OCI-LY1 (cell line): ENCODE results near the gene TRPM1.

ENCODE experiments used
- H2AFZ ChIP-seq: fragments of 200-600 bp; sonication (generic), shearing (Covaris generic); 2 replicates; pipeline ENCODE4 v1.6.0; 2014; ENCODE audit warnings: antibody characterized with exemption, mild to moderate bottlenecking, low read length
- H3F3A ChIP-seq: fragments of 200-600 bp; sonication (generic), shearing (Covaris generic); 2 replicates; pipeline ENCODE4 v1.6.0; 2014; ENCODE audit warnings: mild to moderate bottlenecking, antibody characterized with exemption, low read length, moderate library complexity; ENCODE audit not compliant: insufficient read depth
- H3K27ac ChIP-seq: fragments of 200-600 bp; sonication (generic); 2 replicates; pipeline ENCODE4 v1.5.1; 2014; ENCODE audit warnings: low read length, mixed run types, mild to moderate bottlenecking, low read depth; ENCODE audit not compliant: poor library complexity, severe bottlenecking
- H3K27me3 ChIP-seq: fragments of 200-600 bp; sonication (generic); 2 replicates; pipeline ENCODE4 v1.6.0; 2014; ENCODE audit warnings: antibody characterized with exemption, mild to moderate bottlenecking, low read length, moderate library complexity; ENCODE audit not compliant: insufficient read depth
- H3K36me3 ChIP-seq: fragments of 200-600 bp; sonication (generic); 2 replicates; pipeline ENCODE4 v1.6.1; 2014; ENCODE audit warnings: mild to moderate bottlenecking, antibody characterized with exemption, low read length, moderate library complexity, mixed read lengths; ENCODE audit not compliant: insufficient read depth
- H3K4me1 ChIP-seq: fragments of 200-600 bp; sonication (generic); 2 replicates; pipeline ENCODE4 v1.5.1; 2014; ENCODE audit warnings: mild to moderate bottlenecking, low read length, moderate library complexity; ENCODE audit not compliant: insufficient read depth, severe bottlenecking
- H3K4me2 ChIP-seq: fragments of 200-600 bp; sonication (generic), shearing (Covaris generic); 2 replicates; pipeline ENCODE4 v1.6.1; 2014; ENCODE audit warnings: low read length
- H3K4me3 ChIP-seq: fragments of 200-600 bp; sonication (generic); 2 replicates; pipeline ENCODE4 v1.5.1; 2014; ENCODE audit warnings: low read length, low read depth, mild to moderate bottlenecking, mixed read lengths; ENCODE audit not compliant: poor library complexity, severe bottlenecking
- H3K79me2 ChIP-seq: fragments of 200-600 bp; shearing (Covaris generic); 2 replicates; pipeline ENCODE4 v1.6.1; 2016; ENCODE audit warnings: mixed run types, low read length, mixed read lengths; ENCODE audit not compliant: insufficient read depth
- H3K9ac ChIP-seq: fragments of 200-600 bp; sonication (generic), shearing (Covaris generic); 2 replicates; pipeline ENCODE4 v1.6.1; 2014; ENCODE audit warnings: mild to moderate bottlenecking, low read length, mixed read lengths
- H3K9me2 ChIP-seq: fragments of 200-600 bp; sonication (generic), shearing (Covaris generic); 2 replicates; pipeline ENCODE4 v1.6.1; 2014; ENCODE audit warnings: low read depth, mild to moderate bottlenecking, low read length, mixed read lengths
- H3K9me3 ChIP-seq: fragments of 200-600 bp; shearing (Covaris generic); 2 replicates; pipeline ENCODE4 v1.6.1; 2014; ENCODE audit warnings: low read length, mixed read lengths
- H4K20me1 ChIP-seq: fragments of 200-600 bp; sonication (generic), shearing (Covaris generic); 2 replicates; pipeline ENCODE4 v1.6.0; 2016; ENCODE audit warnings: mild to moderate bottlenecking, low read length; ENCODE audit not compliant: insufficient read depth
- CTCF ChIP-seq: fragments of 200-600 bp; sonication (generic), shearing (Covaris generic); IDR thresholded peaks from 2 replicates; pipeline ENCODE4 v1.5.1; 2017; ENCODE audit warnings: mild to moderate bottlenecking, antibody characterized with exemption, low read length, moderate library complexity, mixed read lengths
- EZH2 ChIP-seq: fragments of 200-600 bp; sonication (generic), shearing (Covaris generic); IDR thresholded peaks from 2 replicates; pipeline ENCODE4 v1.8.0; 2017; ENCODE audit warnings: borderline replicate concordance, mixed run types, mild to moderate bottlenecking, antibody characterized with exemption, low read length, moderate library complexity, mixed read lengths

The TRPM1 gene

GRCh38 chr15:30979457-30979856 is 122.1 kb downstream of the TRPM1 start:
- Histone ChIP-seq H3K9me2 (no peaks in the 10 kb centered on the region), H3K4me2 (no peak overlapping the region), H3K36me3 (peaks cover 40% of the 10 kb centered on the region), H2AFZ (no peak overlapping the region), H3K79me2 (no peaks in the 10 kb centered on the region), H3K4me3 (no peak overlapping the region), H4K20me1 (no peaks in the 10 kb centered on the region), H3K27me3 (no peaks in the 10 kb centered on the region), H3K9me3 (no peaks in the 10 kb centered on the region), H3K27ac (no peak overlapping the region), H3F3A (no peaks in the 10 kb centered on the region), H3K9ac (no peak overlapping the region), H3K4me1 (peaks cover 5% of the 10 kb centered on the region)
- TF ChIP-seq CTCF, result no peak
- TF ChIP-seq EZH2, result no peak

DNA sequence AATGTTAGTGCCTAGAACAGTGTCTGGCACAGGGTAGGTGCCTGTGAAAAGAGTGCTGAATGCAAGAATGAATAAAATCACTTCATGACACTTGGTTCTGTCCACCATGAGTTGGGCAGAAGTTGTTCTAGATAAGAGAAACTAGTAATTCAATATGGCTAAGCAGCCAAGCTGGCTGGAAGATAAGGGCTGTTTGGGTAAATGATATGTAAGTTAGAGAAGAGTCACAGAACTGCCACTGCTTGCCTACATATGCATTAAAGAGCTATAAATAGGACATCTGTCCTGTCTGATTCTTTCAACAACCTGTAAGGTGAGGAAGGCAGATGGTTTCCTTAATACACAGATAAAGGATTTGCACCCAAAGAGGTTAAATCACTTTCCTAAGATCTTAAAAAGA is 123.2 kb downstream of the TRPM1 start:
- H3K4me1 ChIP-seq, result no peaks in the 10 kb centered on the region

DNA sequence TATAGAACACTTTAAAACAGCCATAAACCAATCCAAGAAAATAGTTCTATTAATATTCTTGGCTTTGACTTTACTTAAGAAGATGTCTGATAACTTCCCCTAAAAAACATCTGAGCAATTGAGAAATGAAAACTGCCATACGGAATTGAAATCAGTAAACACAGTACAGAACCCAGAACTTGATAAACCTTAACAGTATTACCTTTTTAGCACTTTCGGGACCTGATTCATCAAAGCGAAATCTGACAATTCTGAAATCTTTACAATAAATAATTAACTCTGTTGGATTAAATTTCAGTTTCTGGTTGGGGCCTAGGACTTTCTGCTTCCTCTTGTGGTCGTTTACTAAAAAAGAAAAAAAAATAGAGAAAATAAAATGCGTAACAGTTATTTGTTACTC is 127.4 kb downstream of the TRPM1 start:
- H3K27me3 ChIP-seq, result no peaks in the 10 kb centered on the region
- no peaks in the 10 kb centered on the region for H4K20me1 ChIP-seq
- peaks cover 3% of the 10 kb centered on the region for H3K4me1 ChIP-seq
- no peak overlapping the region for H3K4me2 ChIP-seq
- no peak overlapping the region for H3K4me3 ChIP-seq
- no peaks in the 10 kb centered on the region for H3F3A ChIP-seq
- peaks cover 66% of the 10 kb centered on the region for H3K36me3 ChIP-seq
- H3K27ac ChIP-seq, result no peak overlapping the region
- no peaks in the 10 kb centered on the region for H3K9me3 ChIP-seq
- TF ChIP-seq EZH2 (no peak), CTCF (no peak)
- H3K9me2 ChIP-seq, result no peaks in the 10 kb centered on the region
- H3K9ac ChIP-seq, result no peak overlapping the region
- no peaks in the 10 kb centered on the region for H3K79me2 ChIP-seq
- no peak overlapping the region for H2AFZ ChIP-seq

More for the DNA sequence above, 123.2 kb downstream of the TRPM1 start:
- Histone ChIP-seq H4K20me1 (no peaks in the 10 kb centered on the region), H3K4me2 (no peak overlapping the region), H3K27ac (no peak overlapping the region), H3K9ac (no peak overlapping the region), H3K27me3 (no peaks in the 10 kb centered on the region), H3K36me3 (peaks cover 50% of the 10 kb centered on the region), H3K4me3 (no peak overlapping the region), H3K9me2 (no peaks in the 10 kb centered on the region), H3F3A (no peaks in the 10 kb centered on the region), H2AFZ (no peak overlapping the region), H3K9me3 (no peaks in the 10 kb centered on the region), H3K79me2 (no peaks in the 10 kb centered on the region)
- TF ChIP-seq CTCF, result no peak
- TF ChIP-seq EZH2, result no peak
